Mesenchymal stem cell (in vitro differentiated cells and primary cell): ENCODE results near the gene MLLT1.
A peak's percentile ranks its signal among the peaks of the same experiment; 100 is the strongest.

ENCODE experiments used
- DNase-seq: peaks from one replicate; pipeline ENCODE4 v3.0.0-alpha.2; 2013
- H2AFZ ChIP-seq: one replicate; pipeline ENCODE4 v1.6.1; 2013; ENCODE audit warnings: low read depth, mild to moderate bottlenecking, control low read depth, inconsistent platforms, low read length, moderate library complexity
- H2AK5ac ChIP-seq: 2 replicates; pipeline ENCODE4 v1.6.1; 2013; ENCODE audit warnings: low read length, moderate library complexity, mild to moderate bottlenecking, inconsistent platforms; ENCODE audit not compliant: severe bottlenecking
- H2BK120ac ChIP-seq: one replicate; pipeline ENCODE4 v1.6.1; 2013; ENCODE audit warnings: low read depth, mild to moderate bottlenecking, inconsistent platforms, low read length, moderate library complexity
- H2BK12ac ChIP-seq, 2 experiments: one replicate each; pipeline ENCODE4 v1.6.1; 2013; ENCODE audit warnings: inconsistent platforms in 2 of 2, low read length in 2 of 2, mild to moderate bottlenecking in 2 of 2, moderate library complexity in 2 of 2, control low read depth in 1 of 2
- H2BK15ac ChIP-seq: one replicate; pipeline ENCODE4 v1.6.1; 2013; ENCODE audit warnings: mild to moderate bottlenecking, low read depth, inconsistent platforms; ENCODE audit not compliant: poor library complexity, severe bottlenecking
- H2BK5ac ChIP-seq: 2 replicates; pipeline ENCODE4 v1.6.1; 2013; ENCODE audit warnings: low read depth, mild to moderate bottlenecking, low read length, control low read depth, inconsistent platforms; ENCODE audit not compliant: poor library complexity, severe bottlenecking
- H3K14ac ChIP-seq, 2 experiments: one replicate each; pipeline ENCODE4 v1.6.1; 2013; ENCODE audit warnings: inconsistent platforms in 2 of 2, low read length in 2 of 2, control low read depth in 1 of 2, mild to moderate bottlenecking in 1 of 2, moderate library complexity in 1 of 2
- H3K18ac ChIP-seq, 2 experiments: one replicate each; pipeline ENCODE4 v1.6.1; 2013; ENCODE audit warnings: inconsistent platforms in 2 of 2, low read length in 2 of 2, control low read depth in 1 of 2, low read depth in 1 of 2, mild to moderate bottlenecking in 1 of 2
- H3K23ac ChIP-seq, 2 experiments: one replicate each; pipeline ENCODE4 v1.6.1; 2013; ENCODE audit warnings: inconsistent platforms in 2 of 2, low read length in 2 of 2, mild to moderate bottlenecking in 2 of 2, moderate library complexity in 2 of 2, control low read depth in 1 of 2
- H3K27ac ChIP-seq: 2 replicates; pipeline ENCODE4 v1.5.1; 2013; ENCODE audit warnings: mild to moderate bottlenecking, moderate library complexity, low read length, control low read depth, inconsistent platforms; ENCODE audit not compliant: poor library complexity, severe bottlenecking
- H3K27me3 ChIP-seq, 2 experiments: 2 replicates each; pipeline versions ENCODE4 v1.6.1 to v1.7.0; 2013; ENCODE audit warnings: low read length in 2 of 2, mild to moderate bottlenecking in 2 of 2, moderate library complexity in 2 of 2, control low read depth in 1 of 2, inconsistent platforms in 1 of 2; ENCODE audit not compliant: control insufficient read depth in 1 of 2, insufficient read depth in 1 of 2
- H3K36me3 ChIP-seq, 2 experiments: 2 replicates each; pipeline versions ENCODE4 v1.6.1 to v1.7.0; 2013; ENCODE audit warnings: low read length in 2 of 2, control low read depth in 1 of 2, inconsistent platforms in 1 of 2, low read depth in 1 of 2, mild to moderate bottlenecking in 1 of 2; ENCODE audit not compliant: insufficient read depth in 2 of 2, control insufficient read depth in 1 of 2
- H3K4ac ChIP-seq, 2 experiments: one replicate each; pipeline ENCODE4 v1.6.1; 2013; ENCODE audit warnings: inconsistent platforms in 2 of 2, low read length in 2 of 2, mild to moderate bottlenecking in 2 of 2, moderate library complexity in 2 of 2, control low read depth in 1 of 2, low read depth in 1 of 2
- H3K4me1 ChIP-seq: 2 replicates; pipeline ENCODE4 v1.6.1; 2013; ENCODE audit warnings: low read depth, low read length, control low read depth; ENCODE audit not compliant: control insufficient read depth, insufficient read depth
- H3K4me2 ChIP-seq: 2 replicates; pipeline ENCODE4 v1.6.1; 2013; ENCODE audit warnings: low read length, mild to moderate bottlenecking, inconsistent platforms; ENCODE audit not compliant: poor library complexity, severe bottlenecking
- H3K4me3 ChIP-seq, 2 experiments: 2 replicates each; pipeline versions ENCODE4 v1.5.1 to v1.7.0; 2013; ENCODE audit warnings: low read length in 2 of 2, mild to moderate bottlenecking in 2 of 2, control low read depth in 1 of 2, low read depth in 1 of 2; ENCODE audit not compliant: insufficient read depth in 1 of 2
- H3K79me1 ChIP-seq: replicated peaks from 2 replicates; pipeline ENCODE4 v1.6.1; 2013; ENCODE audit warnings: mild to moderate bottlenecking, control low read depth, low read length, inconsistent platforms; ENCODE audit not compliant: poor library complexity, severe bottlenecking
- H3K9ac ChIP-seq: 2 replicates; pipeline ENCODE4 v1.7.0; 2013; ENCODE audit warnings: mild to moderate bottlenecking, low read length, moderate library complexity
- H3K9me3 ChIP-seq: 2 replicates; pipeline ENCODE4 v1.7.0; 2013; ENCODE audit warnings: mild to moderate bottlenecking, low read length; ENCODE audit not compliant: control insufficient read depth
- H4K8ac ChIP-seq: one replicate; pipeline ENCODE4 v1.6.1; 2013; ENCODE audit warnings: inconsistent platforms, mild to moderate bottlenecking, low read length, moderate library complexity
- H4K91ac ChIP-seq: one replicate; pipeline ENCODE4 v1.6.1; 2013; ENCODE audit warnings: mild to moderate bottlenecking, low read length, inconsistent platforms
- WGBS: methylation state at CpG from one replicate; pipeline ENCODE4 v1.1.7; 2013; ENCODE audit warnings: mixed read lengths; 5-methylcytosine and 5-hydroxymethylcytosine counted together

Gene MLLT1

DNA sequence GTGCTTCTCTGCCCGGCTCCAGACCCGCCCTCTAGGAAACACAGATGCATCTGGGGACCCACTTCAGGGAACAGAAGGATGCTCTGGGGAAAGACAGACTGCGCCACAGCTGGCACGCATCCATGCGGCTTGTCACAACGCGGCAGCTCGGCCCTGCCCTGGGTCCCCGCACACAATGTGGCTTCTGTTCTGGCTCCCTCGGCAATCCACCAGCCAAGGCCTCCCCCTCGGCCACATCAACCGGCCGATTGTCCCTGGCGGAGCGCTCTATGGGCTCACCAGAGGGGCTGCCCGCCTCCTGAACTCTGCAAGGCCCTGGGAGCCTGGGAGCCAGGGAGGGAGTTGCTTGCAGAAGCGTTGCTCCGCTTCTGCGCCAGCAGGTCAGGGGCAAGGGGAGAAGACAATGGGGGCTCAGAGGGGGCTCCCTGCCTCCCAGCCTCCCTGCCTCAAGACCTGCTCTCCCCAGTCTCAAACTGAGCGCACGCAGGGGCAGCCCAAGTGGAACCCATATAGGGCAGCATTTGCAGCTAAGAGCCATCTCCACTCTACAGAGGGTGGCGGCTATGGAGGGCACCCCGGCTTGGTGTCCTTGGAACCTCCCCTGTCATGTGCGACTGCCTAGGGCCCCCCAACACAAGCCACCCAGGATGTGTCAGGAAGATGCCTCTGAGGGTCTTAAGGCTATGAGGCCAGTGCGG is 37.9 kb downstream of the MLLT1 start:
- no peak overlapping the region for H3K27ac ChIP-seq

GRCh38 chr19:6241056-6241455 is 38.7 kb downstream of the MLLT1 start:
- H2BK15ac ChIP-seq = no peak overlapping the region
- H3K9me3 ChIP-seq = no peaks in the 10 kb centered on the region
- H3K27me3 ChIP-seq = no peaks in the 10 kb centered on the region
- no peak overlapping the region for H3K23ac ChIP-seq
- H3K4ac ChIP-seq = no peak overlapping the region
- no peak overlapping the region for H2BK5ac ChIP-seq
- H3K79me1 ChIP-seq = peaks cover 50% of the 10 kb centered on the region
- H3K27ac ChIP-seq = no peak overlapping the region
- no peak overlapping the region for H2AK5ac ChIP-seq
- no peak overlapping the region for H2BK120ac ChIP-seq
- H3K4me3 ChIP-seq = no peak overlapping the region
- no peak overlapping the region for H2AFZ ChIP-seq
- no peak overlapping the region for H4K91ac ChIP-seq
- no peak overlapping the region for H4K8ac ChIP-seq
- peaks cover 1 to 41% of the 10 kb centered on the region in 2 experiments for H3K36me3 ChIP-seq
- no peak overlapping the region for H3K18ac ChIP-seq
- 96% methylated on average over 12 of the region's 12 CpGs for WGBS
- H3K9ac ChIP-seq = no peak overlapping the region
- H3K4me2 ChIP-seq = no peak overlapping the region
- H2BK12ac ChIP-seq = no peak overlapping the region
- no peak for DNase-seq
- peaks cover 31% of the 10 kb centered on the region for H3K4me1 ChIP-seq
- no peak overlapping the region for H3K14ac ChIP-seq

More for the DNA sequence above, 37.9 kb downstream of the MLLT1 start:
- Histone ChIP-seq H2BK5ac (no peak overlapping the region), H2BK15ac (no peak overlapping the region), H3K9ac (no peak overlapping the region), H2BK120ac (no peak overlapping the region), H3K9me3 (no peaks in the 10 kb centered on the region), H3K4ac (no peak overlapping the region), H3K79me1 (peaks cover 54% of the 10 kb centered on the region), H2AFZ (no peak overlapping the region), H3K4me1 (peaks cover 26% of the 10 kb centered on the region), H3K36me3 (peaks cover 5 to 41% of the 10 kb centered on the region in 2 experiments), H3K14ac (no peak overlapping the region), H3K18ac (no peak overlapping the region), H4K8ac (no peak overlapping the region), H2BK12ac (no peak overlapping the region), H3K4me2 (no peak overlapping the region), H2AK5ac (no peak overlapping the region), H3K27me3 (no peaks in the 10 kb centered on the region), H4K91ac (no peak overlapping the region), H3K23ac (no peak overlapping the region), H3K4me3 (no peak overlapping the region)
- DNase-seq = no peak
- 93% methylated on average over 25 of the region's 25 CpGs for WGBS

GRCh38 chr19:6239871-6240676 is 39.7 kb downstream of the MLLT1 start:
- no peak overlapping the region for H4K8ac ChIP-seq
- no peak for DNase-seq

DNA sequence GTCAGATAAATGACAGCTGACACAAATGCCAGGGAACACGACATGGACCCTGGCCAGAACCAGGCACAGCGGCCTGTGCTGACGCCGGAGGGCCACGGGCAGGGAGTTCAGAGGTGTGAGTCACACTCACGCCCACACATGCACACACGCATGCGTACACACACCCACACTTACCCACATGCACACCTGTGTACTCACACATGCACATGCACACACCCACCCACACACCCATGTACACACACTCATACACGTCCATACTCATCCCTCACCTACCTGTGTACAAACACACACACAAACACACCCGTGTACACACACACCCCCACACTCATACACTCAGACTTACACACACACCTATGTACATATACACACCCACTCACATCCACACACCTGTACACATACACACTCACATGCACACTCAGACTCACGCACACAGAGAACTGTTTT is 40.4 kb downstream of the MLLT1 start:
- Histone ChIP-seq H3K4me1 (peaks cover 43% of the 10 kb centered on the region), H3K4ac (no peak overlapping the region), H3K4me3 (peak overlapping the region in 1 of 2 experiments; percentile 25), H3K27ac (no peak overlapping the region), H2BK120ac (no peak overlapping the region), H3K36me3 (peaks cover 0 to 46% of the 10 kb centered on the region in 2 experiments), H3K4me2 (no peak overlapping the region), H2BK5ac (no peak overlapping the region), H4K91ac (peak overlapping the region; percentile 4), H4K8ac (no peak overlapping the region), H2BK15ac (no peak overlapping the region), H2AK5ac (no peak overlapping the region), H3K18ac (peak overlapping the region in 1 of 2 experiments; percentile 34), H2BK12ac (peak overlapping the region in 1 of 2 experiments; percentile 56), H2AFZ (no peak overlapping the region), H3K27me3 (no peaks in the 10 kb centered on the region), H3K23ac (no peak overlapping the region), H3K9me3 (no peaks in the 10 kb centered on the region), H3K14ac (peak overlapping the region in 1 of 2 experiments; percentile 72), H3K9ac (peak overlapping the region; percentile 73), H3K79me1 (peaks cover 58% of the 10 kb centered on the region)
- DNase-seq = no peak
- WGBS = 96% methylated on average over 11 of the region's 11 CpGs

More at GRCh38 chr19:6239871-6240676, 39.7 kb downstream of the MLLT1 start:
- Histone ChIP-seq H2BK120ac (no peak overlapping the region), H2BK5ac (no peak overlapping the region), H3K36me3 (peaks cover 0 to 44% of the 10 kb centered on the region in 2 experiments), H3K9ac (no peak overlapping the region), H3K4ac (no peak overlapping the region), H2AFZ (no peak overlapping the region), H4K91ac (no peak overlapping the region), H3K27me3 (no peaks in the 10 kb centered on the region), H3K27ac (no peak overlapping the region), H2BK12ac (no peak overlapping the region), H3K14ac (no peak overlapping the region), H3K23ac (no peak overlapping the region), H3K18ac (no peak overlapping the region), H3K79me1 (peaks cover 56% of the 10 kb centered on the region), H3K4me1 (peaks cover 39% of the 10 kb centered on the region), H2BK15ac (no peak overlapping the region), H3K4me2 (no peak overlapping the region), H3K9me3 (no peaks in the 10 kb centered on the region), H3K4me3 (no peak overlapping the region), H2AK5ac (no peak overlapping the region)
- WGBS = 94% methylated on average over 24 of the region's 24 CpGs
